Measurements from ENCODE around the gene RIN2.

The RIN2 gene, protein sequence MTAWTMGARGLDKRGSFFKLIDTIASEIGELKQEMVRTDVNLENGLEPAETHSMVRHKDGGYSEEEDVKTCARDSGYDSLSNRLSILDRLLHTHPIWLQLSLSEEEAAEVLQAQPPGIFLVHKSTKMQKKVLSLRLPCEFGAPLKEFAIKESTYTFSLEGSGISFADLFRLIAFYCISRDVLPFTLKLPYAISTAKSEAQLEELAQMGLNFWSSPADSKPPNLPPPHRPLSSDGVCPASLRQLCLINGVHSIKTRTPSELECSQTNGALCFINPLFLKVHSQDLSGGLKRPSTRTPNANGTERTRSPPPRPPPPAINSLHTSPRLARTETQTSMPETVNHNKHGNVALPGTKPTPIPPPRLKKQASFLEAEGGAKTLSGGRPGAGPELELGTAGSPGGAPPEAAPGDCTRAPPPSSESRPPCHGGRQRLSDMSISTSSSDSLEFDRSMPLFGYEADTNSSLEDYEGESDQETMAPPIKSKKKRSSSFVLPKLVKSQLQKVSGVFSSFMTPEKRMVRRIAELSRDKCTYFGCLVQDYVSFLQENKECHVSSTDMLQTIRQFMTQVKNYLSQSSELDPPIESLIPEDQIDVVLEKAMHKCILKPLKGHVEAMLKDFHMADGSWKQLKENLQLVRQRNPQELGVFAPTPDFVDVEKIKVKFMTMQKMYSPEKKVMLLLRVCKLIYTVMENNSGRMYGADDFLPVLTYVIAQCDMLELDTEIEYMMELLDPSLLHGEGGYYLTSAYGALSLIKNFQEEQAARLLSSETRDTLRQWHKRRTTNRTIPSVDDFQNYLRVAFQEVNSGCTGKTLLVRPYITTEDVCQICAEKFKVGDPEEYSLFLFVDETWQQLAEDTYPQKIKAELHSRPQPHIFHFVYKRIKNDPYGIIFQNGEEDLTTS

DNA sequence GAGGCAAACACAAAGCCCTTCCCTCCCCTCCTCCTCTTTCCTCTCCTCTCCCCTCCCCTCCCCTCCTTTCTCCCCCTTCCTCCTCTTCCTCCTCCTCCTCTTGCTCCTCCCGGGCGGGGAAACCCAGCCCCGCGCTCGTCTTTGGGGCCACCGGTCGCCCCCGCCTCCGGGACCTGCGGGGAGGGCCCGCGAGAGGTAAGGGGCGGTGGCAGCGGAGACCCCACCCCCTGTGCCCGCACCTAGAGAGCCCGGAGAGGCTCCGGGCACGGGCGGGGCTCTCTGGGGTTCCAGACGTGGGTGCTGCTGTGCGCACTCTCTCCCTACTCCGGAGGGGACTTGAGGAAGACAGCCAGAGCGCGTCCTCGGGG lies at the start of gene RIN2:
RIN2 (plus strand) TSS at position 126 of the 368 bp plus-strand sequence. CDS start 131,344 bp downstream, outside the sequence.
- no peak for DNase-seq

DNA sequence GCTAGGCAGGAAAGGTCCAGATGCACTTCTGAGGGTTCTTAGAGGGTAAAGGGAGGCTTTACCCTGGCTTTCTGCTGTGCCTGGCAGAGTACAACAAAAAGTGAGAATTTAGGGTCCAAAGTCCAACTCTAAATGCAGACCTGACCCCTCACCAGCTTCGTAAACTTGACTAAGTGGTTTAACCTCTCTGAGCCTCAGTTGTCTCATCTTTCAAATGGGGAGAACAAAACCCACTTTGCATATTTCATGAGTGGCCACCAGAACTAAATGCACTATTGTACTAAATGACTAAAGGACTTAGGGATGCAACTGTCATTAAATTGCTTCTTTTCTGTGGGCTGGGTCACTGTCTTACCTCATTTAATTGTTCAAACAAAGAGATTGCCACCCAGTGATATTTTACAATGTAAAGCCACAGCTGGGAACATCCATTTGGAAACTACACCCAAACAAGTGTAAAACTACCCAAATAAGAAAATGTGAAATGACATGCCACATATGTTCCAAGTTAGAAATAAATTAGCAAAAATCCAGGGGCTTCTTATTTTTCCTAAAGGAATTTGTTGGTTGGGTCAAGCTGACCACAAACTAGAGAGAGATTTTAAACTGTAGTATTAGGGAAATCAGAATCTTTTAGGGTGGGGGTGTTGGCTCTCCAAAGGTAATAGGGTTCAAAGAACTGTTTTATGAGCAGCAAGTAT lies 48.3 kb upstream of the RIN2 start:
- no peak for DNase-seq

DNA sequence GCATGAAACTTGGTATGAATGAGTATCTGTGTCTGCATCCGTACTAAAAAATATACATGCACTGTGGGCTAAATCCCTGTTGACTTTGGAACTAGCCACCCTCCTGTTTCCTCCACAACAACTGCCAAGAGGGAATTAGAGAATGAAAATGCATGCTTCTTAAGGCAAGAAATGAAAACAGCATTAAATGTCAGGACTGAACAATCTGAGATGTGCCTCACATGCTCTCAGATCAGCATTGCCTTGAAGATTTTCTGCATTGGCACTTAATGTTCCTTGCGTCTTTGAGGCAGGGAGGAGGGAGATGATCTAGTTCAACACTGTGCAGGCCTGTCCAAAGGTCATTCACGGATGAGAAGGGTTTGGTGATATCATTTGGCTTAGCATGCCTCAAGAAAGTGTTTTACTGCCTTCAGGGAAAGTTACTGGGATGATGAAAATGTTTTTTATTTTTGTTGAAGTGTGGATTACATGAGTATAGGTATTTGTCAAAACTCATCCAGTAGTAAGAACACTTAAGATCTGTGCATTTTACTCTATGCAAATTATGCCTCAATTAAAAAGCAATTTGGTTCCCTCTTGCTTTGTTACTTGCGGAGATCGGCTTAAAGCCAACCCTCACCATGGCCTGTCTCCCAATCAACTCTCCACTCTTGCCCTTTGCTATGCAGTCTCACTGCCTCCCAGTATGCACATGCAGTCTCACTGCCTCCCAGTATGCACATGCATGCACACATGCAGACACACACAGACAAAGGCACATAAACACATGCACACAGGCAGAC lies 47.5 kb upstream of the RIN2 start:
- DNase-seq: no peak

DNA sequence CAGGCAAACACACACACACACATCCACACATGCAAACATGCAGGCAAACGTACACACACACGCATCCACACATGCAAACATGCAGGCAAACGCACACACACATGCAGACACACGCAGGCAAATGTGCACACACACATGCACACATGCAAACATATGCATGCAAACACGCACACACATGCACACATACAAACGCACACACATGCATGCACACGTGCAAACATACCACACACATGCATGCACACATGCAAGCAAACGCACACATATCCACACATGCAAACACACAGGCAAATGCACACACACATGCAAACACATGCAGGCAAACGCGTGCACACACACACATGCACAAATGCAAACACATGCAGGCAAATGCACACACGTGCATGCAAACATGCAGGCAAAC lies 46.9 kb upstream of the RIN2 start:
- no peak for DNase-seq

DNA sequence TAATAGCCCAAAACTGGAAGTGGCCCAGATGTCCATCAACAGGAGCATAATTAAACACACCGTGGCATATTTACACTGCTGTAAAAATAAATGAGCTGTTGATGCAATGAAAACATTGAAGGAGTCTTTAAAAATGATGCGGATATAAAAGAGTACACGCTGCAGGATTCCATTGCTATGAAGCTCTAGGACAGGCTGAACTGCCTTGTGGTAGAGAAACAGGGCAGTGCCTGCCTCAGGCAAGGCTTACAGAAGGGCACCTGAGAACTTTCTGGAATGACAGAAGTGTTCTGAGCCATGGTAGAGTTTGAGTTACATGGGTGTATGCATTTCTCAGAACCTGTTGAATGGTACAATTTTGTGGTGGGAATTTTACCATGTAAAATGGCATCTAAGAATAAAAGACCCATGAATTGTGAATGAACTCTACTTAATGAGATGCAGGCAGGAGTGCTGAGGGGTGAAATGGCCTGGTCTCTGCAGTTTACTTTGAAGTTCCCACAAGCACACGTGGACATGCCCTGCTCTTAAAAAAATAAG lies 45.3 kb upstream of the RIN2 start:
- DNase-seq: no peak

DNA sequence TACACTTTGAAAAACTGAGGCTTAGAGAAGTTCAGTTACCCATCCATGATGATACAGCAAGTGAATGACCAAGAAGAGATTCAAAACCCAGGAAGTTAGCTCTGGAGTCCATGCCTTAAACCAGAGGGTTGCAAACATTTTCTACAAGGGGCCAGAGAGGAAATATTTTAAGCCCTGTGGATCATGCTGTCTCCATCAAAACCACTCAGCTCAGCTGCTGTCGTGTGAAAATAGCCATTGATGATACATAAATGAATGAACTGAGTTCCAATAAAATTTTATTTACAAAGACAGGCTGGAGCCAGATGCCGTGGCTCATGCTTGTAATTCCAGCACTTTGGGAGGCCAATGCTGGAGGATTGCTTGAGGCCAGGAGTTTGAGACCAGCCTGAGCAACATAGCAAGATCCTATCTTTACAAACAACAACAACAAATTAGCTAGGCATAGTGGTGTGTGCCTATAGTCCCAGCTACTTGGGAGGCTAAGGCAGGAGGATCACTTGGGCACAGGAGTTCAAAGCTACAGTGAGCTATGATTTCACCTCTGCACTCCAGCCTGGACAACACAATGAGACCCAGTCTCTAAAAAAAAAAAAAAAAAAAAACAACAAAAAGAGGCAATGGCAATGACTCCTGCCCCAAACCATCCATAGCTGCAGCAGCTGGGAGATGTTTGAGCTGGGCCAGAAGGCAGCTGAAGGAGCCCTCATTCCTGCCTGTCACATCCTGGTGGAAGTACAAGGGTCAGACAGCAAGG lies 44.1 kb upstream of the RIN2 start:
- no peak for DNase-seq

DNA sequence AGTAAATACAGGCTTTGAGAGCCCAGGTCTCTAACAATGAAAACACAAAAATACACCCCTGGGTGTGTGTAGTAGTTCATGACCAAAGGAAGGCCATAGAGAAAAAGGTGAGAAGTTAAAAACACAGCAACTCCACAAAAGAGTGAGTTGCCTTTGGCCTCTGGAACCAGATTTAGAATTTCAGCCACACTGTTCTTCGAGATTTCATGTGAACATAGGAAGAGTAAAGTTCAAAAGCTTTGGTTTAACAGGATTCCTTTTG lies 43.5 kb upstream of the RIN2 start:
- DNase-seq: no peak

DNA sequence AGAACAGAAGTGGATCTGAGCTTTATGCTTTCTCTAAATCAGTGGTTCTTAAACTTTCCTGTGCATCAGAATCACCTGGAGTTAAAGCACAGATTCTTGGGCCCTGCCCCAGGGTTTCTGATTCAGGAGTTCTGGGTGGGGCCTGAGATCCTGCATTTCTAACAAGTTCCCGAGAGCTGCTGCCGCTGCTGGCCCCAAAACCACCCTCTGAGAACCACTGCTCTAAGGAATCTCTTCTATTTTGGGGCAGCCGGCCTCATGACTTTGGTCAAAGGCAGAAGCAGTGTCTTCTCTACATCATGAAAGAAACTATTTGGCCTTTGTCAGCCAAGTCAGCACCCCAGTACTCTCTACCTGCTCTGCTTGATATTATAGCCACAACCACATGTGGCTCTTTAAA lies 42.1 kb upstream of the RIN2 start:
- DNase-seq: no peak

DNA sequence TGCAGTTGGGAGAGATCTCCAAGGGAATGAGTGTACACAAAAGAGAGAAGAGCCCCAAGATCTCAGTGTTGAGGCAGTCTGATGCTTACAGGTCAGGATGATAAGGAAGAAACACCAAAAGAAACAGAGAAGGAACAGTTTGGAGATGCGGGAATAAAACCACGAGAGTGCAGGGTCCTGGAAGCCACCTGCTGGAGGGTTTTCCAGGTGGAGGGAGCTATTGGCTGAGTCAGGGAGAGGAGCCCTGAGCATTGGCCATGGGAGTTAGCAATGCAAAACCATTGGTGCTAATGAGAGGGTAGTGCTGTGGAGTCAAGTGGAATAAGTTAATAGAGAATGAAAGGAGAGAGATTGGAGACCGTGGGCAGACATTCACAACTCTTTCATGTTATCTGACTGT lies 39.2 kb upstream of the RIN2 start:
- no peak for DNase-seq

DNA sequence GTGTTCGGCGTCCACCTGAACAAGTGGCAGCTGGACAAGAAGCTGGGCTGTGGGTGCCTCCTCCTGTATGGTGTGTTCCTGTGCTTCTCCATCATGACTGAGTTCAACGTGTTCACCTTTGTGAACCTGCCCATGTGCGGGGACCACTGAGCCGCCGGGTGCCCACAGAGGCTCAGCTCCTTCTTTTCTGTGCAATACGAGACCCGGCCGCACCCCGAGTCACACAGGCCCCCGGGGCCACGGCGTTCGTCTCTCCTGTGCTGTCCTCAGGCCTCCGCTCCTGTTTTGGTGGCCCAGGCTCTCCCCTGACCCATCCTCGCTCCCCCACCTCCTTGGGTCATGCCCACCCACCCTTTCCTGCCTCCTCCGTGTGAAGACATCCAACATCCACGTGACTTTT lies 37.1 kb upstream of the RIN2 start:
- DNase-seq: no peak

DNA sequence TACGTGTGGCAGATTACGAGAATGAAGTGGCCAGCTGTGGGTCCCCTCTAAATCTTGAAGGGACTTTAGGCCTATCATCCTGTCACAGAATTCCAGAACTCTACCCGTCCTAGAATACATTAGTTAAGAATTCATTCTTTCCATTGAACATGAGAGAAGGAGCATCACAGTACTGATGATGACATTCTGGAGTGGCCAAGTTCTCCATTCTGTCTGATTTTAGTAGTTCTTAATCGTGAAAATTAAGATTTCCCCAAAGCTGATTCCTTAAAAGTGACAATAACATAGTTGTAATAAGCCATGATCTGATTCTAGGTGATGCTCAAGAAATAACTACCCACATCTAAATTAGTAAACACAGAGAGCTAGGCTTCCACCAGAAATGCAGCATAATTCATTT lies 35.0 kb upstream of the RIN2 start:
- no peak for DNase-seq

DNA sequence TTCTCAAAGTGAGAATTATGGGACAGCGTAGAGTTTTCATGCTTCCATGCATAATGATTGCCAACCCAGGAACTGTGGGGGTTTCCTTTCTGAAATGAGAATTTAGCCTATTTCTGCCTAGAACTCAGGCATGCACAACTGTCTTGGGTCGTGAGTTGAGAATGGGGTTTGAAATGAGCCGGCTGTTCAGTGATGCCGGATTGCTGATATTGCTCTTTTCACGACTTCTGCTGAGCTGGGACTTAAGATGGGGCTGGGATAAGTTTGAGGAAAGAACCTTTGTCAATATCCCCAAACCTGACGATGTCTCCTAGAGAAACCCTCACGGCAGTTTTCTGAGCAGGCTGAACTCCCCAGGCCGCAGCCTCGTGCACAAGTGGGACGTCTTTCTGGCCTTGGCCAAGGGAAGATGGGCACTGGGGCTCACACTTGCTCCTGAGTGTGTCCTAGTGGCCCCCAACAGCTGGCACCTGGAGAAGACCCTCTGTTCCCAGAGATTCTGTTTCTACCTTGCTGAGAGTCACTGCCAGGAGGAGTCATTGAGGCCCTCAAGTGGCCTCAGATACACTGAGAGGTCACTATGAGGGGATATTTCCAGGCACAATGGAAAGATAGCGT lies 34.1 kb upstream of the RIN2 start:
- no peak for DNase-seq

DNA sequence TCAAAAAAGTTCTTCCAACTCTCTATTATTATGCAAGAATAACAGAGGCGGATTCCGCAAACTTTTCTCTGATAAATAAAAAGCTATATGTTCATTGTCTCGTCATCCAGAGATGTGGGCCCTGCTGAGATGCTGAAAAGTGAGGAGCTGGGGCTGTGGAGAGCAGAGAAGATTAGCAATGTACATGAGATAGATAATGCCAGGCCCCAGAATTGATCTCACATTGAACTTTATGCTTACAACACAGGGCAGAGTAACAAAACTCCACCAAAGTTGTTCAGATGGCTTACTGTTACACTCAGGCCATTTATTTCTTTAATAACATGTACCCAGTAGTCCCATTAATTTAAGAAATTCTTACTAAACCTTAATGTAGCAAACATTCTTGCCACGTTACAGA lies 32.7 kb upstream of the RIN2 start:
- DNase-seq: no peak

DNA sequence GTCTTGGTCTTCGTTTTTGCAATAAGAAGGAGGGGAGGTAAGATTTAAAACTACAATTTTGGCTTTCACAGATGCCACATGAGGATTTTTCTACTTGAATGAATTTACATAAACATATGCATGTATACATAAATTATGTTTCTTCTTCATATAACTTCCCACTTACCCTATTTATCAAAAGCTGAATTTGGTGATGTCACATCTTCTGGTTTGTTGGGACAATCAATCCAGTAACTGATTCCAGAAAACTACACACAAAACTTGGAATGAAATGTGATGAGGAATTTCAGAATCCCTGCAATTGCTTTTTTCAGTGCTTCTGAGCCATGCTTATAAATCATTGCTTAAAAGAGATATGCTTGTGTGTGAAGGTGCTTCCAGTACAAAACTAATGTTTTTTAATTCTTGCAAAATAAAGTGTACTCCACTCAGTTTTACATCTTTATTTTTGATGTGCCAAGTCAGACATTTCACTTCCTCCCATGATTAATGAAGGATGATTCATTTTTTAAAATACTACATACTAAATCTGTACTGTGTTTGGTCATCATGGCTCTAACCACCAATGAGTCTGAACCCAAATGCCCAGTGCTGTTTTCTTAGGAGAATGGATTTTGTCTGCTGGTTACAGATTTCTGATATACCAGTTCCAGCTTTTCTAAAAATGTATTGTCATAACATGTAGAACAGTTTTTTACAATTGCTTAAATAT lies 32.1 kb upstream of the RIN2 start:
- DNase-seq: no peak

DNA sequence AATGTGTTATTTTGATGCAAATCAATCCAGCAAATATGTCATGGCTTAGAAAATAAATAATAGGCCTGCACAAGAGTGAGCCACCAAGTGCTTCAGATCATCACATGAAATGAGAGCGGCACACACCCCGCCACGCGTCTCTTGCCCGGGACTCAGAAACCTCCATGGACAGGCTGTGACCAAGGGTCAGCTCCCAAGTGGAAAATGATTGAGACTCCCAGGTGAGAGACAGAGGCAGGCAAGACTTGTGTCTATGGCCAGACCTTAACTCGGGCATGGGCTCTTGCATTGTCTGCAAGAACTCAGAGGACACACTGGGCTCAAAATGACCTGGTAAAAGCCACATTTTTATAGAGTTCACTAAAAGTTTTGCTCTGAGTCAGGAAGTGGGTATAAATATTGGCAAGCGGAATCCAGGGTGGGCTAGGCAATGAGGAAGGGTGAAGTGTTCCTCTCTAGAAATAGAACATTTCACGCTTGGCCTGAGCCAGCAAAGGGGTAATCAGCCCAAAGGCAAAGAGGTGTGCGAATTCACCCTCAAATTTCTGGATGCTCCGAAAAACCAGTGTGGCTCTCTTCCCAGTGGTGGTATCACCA lies 30.7 kb upstream of the RIN2 start:
- DNase-seq: no peak

DNA sequence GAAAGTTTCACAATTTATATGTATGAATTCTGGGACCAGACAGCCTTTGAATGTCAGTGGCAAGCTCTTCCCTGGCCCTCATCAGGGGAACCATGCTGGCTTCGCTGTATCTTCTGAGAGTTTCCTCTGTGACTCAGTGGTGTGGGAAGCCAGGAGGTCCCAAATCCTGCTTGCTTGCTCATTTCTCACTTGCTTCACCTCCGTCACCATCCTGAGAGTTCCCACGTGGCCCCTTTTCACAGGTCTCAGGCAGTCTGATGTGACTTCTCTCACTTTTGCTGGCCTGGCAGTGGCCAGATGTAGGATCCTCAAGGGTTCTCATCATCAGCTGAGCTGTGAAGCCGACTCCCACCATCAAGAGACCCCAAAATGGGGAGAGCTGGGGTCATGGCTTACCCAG lies 28.4 kb upstream of the RIN2 start:
- no peak for DNase-seq

DNA sequence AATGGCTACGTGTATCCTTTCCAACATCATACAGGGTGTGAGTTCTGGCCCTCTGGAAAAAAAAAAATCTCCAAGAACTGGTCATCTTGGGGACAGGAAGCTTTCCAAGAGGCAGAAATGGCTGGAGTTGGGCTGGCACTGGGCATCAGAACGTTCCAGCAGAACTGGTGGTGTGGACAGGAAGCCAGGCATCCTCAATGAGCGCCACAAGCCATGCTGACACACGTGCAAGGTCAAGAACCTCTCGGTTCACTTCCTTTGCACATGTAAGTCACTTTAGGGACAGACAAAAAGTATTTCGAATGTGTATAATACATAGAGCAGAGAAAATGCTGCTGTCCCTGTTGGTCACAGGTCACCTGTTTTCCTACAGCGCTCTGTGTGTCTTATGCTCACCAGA lies 27.4 kb upstream of the RIN2 start:
- DNase-seq: no peak

DNA sequence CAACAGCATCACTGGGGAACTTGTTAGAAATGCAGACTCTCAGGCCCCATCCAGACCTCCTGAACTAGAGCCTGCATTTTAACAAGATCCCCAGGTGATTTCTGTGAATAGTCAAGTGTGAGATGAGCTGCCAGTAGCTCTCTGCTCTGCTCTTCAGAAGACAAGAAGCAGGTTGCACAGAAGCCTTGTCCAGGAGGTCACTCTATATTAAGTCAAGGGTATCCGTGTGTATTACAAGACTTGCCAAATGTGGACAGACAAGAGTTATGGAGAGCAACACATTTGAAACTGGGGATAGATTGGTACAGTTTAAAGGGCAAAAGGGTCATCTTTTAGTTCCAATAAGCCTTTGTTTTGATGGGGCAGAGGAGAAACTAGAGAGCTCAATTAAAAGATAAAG lies 23.2 kb upstream of the RIN2 start:
- no peak for DNase-seq

DNA sequence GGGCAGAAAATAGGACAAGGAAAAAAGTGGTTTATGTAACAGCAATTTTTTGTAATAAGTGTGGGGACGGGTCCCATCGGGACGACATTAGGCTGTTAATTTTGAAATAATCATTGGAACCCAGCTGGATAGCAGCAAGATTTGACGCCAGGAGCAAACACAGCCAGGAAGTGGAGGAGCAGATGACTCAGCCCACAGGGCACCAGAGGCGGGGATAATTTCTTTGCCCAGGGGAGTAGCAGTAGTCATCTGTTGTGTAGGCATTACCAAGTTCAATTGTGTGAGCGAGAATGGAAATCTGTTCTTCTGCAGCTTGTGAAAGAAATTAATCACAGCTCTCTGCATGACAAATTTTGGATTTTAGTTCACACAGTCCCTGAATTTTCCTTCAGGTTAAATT lies 22.6 kb upstream of the RIN2 start:
- DNase-seq: no peak

DNA sequence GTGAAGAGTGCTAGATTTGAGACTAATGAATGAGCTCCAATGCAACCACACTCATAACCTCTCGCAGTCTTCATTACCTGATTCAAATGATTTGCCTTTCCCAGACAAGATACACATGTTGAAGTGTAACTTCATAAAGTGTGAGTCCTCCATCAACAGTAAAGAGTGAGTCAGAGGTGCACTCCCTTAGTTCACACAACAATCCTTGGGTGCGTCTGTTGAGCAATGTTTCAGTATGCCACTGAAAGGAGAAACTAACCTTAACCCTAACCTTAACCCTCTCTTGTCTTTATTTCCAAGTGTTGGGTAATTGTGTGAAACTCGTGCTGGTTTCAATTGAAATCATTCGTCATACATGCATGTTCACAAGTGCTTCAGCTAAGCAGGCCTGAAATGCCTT lies 21.0 kb upstream of the RIN2 start:
- DNase-seq: no peak

DNA sequence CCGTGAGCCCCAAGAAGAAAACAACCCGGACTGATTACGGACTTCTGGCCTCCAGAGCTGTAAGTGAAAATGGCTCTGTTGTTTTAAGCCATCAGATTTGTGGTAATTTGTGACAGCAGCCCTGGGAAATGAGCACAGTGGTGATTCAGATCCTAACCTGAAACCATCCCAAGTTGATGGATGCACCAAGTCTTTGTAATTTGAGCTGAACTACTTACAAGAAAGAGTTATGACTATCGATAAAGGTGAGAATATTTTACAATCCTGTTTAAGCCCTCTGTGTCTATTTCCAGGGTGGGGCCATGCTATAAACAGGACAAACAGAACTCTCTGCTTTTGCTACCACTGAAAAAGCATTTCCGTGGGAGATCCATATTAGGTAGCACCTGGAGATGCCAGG lies 19.1 kb upstream of the RIN2 start:
- no peak for DNase-seq

Data from RPMI8226 (cell line).